Activated naive CD8-positive, alpha-beta T cell (primary cell): ENCODE data around the gene DEPP1.
A peak's percentile ranks its signal among the peaks of the same experiment; 100 is the strongest.

Experiments
- H3K27ac Mint-ChIP-seq: one replicate; pipeline ENCODE4 v1.8.0; 2021; ENCODE audit warnings: mixed read lengths
- H3K27me3 Mint-ChIP-seq: one replicate; pipeline ENCODE4 v1.8.0; 2021; ENCODE audit warnings: mixed read lengths
- H3K36me3 Mint-ChIP-seq: one replicate; pipeline ENCODE4 v1.8.0; 2021; ENCODE audit warnings: mixed read lengths
- H3K4me1 Mint-ChIP-seq: one replicate; pipeline ENCODE4 v1.8.0; 2021; ENCODE audit warnings: low read depth, mixed read lengths
- H3K4me3 Mint-ChIP-seq: one replicate; pipeline ENCODE4 v1.8.0; 2021; ENCODE audit warnings: mild to moderate bottlenecking, mixed read lengths
- H3K9me3 Mint-ChIP-seq: one replicate; pipeline ENCODE4 v1.8.0; 2021; ENCODE audit warnings: low read depth, mixed read lengths

DEPP1 gene

DNA sequence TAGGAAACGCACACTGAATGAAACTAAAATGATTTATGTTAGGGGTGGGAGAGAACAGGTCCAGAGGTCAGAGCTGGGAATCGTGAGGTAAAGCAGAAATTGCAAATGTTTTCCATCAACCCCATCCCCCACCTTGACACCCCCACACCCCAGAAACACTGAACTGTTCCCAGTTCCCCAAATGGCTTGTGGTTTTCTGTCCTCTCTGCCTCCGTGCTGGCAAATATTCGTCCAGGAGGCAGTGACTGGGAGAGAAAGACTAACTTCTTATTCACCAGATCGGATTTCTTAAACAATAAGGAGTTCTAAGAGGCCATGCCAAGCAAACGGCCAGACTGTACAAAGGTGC lies 19.7 kb downstream of the DEPP1 start:
- Mint-ChIP-seq H3K27me3 (no peaks in the 10 kb centered on the region), H3K4me1 (peaks cover 33% of the 10 kb centered on the region), H3K36me3 (peaks cover 6% of the 10 kb centered on the region), H3K9me3 (no peaks in the 10 kb centered on the region), H3K27ac (peak overlapping the region; percentile 50), H3K4me3 (peak overlapping the region; percentile 88)

DNA sequence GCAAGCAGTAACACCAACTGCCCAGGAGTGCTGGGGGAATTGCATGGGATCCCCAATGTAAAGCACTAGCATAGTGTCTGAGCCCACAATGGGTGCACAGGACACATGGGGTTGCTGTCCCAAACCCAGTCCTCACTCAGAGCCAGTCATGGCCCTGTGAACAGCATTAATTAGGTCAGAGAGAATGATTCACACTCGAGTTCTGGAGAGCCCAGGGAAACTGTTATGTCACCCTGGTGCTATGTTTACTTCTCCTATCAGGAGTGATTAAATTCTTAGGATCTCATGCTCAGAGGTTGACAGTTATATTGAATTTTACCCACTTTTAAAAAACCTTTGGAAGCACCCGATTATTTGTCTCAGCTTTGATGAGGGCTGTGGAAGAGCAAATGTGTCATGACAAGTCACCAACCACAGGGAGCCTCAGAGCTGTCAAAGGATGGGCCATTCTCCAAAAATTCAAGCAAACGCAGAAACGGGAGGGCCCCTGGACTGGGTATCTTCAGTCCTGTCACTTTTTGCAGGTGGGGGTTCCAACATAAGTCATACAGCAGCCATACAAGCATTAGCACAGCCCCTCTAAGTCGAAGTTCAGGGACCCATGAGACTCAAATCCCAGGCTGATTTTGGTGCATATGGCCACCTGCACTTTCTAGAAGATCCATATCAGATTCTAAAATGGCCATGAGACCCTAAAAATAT lies 20.3 kb downstream of the DEPP1 start:
- Mint-ChIP-seq H3K4me1 (peaks cover 33% of the 10 kb centered on the region), H3K9me3 (no peaks in the 10 kb centered on the region), H3K27ac (peak overlapping the region; percentile 12), H3K27me3 (no peaks in the 10 kb centered on the region), H3K36me3 (peaks cover 6% of the 10 kb centered on the region), H3K4me3 (peak overlapping the region; percentile 88)

DNA sequence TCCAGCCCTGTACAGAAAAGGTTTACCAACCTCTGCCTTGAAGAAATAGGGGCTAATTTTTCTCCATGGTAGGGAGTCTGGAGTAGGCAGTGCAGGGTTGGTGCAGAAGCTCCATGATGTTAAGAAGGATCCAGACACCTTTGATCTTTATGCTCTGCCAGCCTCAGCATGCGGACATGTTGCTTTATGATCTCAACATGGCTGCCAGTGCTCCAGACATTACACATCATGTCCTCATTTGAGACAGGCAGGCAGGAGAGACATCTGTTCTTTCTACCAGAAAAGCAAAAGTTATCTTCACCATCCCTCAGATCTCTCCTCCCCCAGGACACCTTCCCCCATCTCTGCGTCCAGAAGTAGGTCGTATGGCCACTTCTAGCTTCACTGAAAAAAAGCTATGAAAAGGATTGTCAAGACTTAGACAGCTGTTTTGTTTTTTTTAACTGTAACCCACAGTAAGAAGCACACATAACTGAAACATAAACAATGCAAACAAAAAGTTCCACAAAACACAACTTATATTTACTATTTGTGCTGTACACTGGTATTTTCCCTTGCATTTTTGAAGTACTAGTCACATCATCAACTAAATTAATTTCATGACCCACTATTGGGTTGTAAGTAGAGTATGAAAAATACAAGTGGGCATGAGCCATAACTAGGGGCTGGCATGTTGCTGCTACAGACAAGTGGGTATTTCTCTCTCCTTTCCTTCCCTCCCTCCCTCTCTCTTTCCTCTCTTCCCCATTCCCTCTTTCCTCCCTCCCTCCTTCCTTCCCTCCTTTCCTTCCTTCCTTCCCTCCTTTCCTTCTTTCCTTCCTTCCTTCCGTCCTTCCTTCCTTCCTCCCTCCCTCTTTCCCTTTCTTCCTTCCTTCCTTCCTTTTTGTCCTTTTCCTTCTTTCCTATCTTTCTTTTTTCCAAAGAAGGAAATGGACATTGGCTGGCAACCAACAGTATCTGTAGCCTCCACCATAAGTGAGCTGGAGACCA lies 21.6 kb downstream of the DEPP1 start:
- no peak overlapping the region for H3K27ac Mint-ChIP-seq
- H3K9me3 Mint-ChIP-seq, result no peaks in the 10 kb centered on the region
- H3K4me3 Mint-ChIP-seq, result no peak overlapping the region
- H3K27me3 Mint-ChIP-seq, result no peaks in the 10 kb centered on the region
- peaks cover 33% of the 10 kb centered on the region for H3K4me1 Mint-ChIP-seq
- peaks cover 6% of the 10 kb centered on the region for H3K36me3 Mint-ChIP-seq

DNA sequence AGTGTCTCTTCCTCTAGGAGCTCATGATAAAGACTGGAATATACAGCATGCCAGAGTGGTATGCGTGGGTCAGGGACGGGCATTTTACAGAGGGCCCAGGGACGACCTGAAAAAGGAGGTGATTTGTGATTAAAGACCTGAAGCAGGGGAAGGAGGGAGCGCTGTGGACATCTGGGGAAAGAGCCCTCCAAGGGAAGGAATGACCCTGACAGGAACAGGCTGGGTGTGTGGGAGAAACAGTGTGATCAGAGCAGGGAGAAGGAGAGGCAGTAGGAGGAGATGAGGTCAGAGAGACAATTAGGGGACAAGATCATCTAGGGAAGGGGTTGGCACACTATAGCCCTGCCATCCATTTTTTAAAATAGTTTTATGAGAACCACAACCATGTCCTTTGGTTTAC lies 22.4 kb downstream of the DEPP1 start:
- Mint-ChIP-seq H3K36me3 (peaks cover 7% of the 10 kb centered on the region), H3K4me1 (peaks cover 33% of the 10 kb centered on the region), H3K9me3 (no peaks in the 10 kb centered on the region), H3K27ac (peak overlapping the region; percentile 28), H3K4me3 (no peak overlapping the region), H3K27me3 (no peaks in the 10 kb centered on the region)

DNA sequence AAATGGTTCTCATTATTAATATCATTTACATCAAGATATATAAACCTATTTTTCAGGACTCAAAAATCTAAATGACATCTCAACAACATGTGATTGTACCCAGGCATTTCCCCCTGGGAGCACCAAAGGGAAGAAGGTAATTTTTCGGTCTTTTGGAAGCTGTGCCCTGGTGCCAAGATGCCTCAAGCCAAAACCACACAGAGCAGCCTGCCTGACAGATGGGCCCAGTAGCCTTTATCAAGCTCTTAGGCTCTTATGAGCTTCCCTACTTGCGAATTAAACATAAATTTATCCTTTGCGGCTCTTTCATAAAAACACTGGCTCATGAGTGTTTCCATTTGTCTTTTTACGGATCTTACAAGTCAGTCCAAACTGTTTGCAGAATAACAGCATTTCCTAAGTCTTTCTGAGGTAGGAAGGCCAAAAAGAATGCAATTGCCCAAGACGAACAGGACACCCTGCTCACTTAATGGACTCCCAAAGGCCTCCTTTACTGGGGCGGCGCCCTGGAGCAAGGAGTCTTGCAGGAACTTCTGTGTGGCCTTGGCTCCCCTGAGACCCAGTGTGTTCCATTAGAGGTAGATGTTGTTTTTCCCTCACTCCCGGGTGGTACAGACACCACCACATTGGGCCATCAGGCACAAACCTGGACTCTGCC lies 23.1 kb downstream of the DEPP1 start:
- Mint-ChIP-seq H3K27me3 (no peaks in the 10 kb centered on the region), H3K4me3 (no peak overlapping the region), H3K36me3 (peaks cover 8% of the 10 kb centered on the region), H3K4me1 (peaks cover 28% of the 10 kb centered on the region), H3K9me3 (no peaks in the 10 kb centered on the region), H3K27ac (no peak overlapping the region)

DNA sequence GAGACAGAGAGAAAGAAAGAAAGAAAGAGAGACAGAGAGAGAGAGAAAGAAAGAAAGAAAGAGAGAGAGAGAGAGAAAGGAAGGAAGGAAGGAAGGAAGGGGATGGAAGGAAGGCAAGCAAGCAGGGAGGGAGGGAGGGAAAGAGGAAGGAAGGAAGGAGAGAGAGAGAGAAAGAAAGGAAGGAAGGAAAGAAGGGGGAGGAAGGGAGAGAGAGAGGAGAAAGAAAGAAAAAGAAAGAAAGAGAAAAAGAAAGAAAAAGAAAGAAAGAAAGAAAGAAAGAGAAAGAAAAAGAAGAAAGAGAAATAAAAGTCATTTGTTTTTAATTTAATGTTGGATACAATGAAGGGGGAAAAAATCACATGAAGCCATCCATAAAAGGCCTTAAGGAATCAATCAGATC lies 23.6 kb downstream of the DEPP1 start:
- H3K36me3 Mint-ChIP-seq, result peaks cover 8% of the 10 kb centered on the region
- H3K9me3 Mint-ChIP-seq, result no peaks in the 10 kb centered on the region
- no peak overlapping the region for H3K27ac Mint-ChIP-seq
- H3K4me3 Mint-ChIP-seq, result no peak overlapping the region
- no peaks in the 10 kb centered on the region for H3K27me3 Mint-ChIP-seq
- H3K4me1 Mint-ChIP-seq, result peaks cover 25% of the 10 kb centered on the region

DNA sequence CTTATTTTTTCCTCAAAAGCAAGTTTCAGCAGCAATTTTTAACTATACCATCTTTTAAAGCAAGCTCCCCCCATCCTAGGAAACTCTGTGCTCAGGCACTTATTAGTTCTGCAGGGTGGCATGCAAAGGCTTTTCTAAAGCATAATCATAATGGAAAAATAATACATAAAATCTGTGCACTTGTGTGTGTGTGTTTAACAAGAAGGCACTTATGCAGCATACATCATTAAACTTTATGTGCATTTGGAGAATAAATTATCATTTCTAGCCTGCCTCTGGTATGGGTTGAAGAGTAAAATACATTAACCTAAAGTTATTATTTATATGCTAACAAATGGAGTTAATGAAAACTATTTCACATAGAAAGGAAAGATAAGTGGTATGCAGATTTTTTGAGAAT lies 24.6 kb downstream of the DEPP1 start:
- Mint-ChIP-seq H3K36me3 (peaks cover 8% of the 10 kb centered on the region), H3K27me3 (no peaks in the 10 kb centered on the region), H3K27ac (no peak overlapping the region), H3K4me3 (no peak overlapping the region), H3K9me3 (no peaks in the 10 kb centered on the region), H3K4me1 (peaks cover 24% of the 10 kb centered on the region)

DNA sequence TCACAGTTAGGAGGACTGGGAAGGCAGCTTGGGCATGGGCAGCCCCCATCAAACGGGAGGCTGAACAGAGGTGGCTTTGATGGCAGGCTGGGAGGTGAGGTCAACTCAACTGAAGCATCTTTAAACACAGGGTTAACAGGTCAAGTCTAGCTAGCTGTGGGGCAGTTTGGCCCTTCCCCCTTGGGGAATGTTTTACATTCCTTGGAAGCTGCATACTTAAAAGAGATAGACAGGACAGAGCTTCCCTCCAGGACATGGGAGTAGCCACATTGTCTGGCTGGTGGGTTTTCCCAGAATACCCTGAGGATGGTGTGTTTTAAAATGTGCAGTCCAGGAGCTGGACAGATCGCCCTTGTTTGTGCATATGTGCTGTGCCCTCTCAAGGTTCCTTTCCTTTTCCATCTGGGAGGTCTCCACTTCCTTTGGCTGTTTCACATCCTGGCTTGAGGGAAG lies 25.8 kb downstream of the DEPP1 start:
- Mint-ChIP-seq H3K4me3 (no peak overlapping the region), H3K36me3 (peaks cover 8% of the 10 kb centered on the region), H3K9me3 (no peaks in the 10 kb centered on the region), H3K27me3 (no peaks in the 10 kb centered on the region), H3K27ac (no peak overlapping the region), H3K4me1 (peaks cover 12% of the 10 kb centered on the region)

DNA sequence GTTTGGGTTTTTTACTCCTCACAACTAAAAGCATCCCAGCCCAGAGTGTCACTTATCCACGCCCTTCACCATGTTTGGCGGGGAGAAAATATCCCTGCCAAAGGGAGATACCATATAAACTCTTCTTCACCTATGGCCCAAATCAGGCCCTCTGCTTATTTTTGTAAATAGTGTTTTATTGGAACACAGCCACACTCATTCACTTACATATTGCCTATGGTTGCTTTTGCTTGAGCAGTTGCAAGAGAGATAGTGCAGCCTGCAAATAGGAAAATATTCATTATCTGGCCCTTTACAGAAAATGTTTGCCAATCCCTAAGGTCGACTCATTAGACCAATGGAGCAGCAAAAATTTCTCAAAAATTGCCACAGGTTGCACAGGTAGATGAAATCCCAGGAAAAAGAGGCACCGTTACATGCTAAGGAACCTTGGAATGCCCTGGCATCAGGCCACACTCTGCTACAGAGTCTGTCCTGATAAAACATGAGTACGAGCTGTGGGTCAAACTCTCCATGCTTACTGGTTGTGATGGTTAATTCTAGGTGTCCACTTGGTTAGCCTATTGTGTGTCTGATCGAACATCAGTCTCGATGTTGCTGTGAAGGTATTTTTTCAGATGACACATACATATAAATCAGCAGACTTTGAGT lies 26.9 kb downstream of the DEPP1 start:
- no peak overlapping the region for H3K4me3 Mint-ChIP-seq

DNA sequence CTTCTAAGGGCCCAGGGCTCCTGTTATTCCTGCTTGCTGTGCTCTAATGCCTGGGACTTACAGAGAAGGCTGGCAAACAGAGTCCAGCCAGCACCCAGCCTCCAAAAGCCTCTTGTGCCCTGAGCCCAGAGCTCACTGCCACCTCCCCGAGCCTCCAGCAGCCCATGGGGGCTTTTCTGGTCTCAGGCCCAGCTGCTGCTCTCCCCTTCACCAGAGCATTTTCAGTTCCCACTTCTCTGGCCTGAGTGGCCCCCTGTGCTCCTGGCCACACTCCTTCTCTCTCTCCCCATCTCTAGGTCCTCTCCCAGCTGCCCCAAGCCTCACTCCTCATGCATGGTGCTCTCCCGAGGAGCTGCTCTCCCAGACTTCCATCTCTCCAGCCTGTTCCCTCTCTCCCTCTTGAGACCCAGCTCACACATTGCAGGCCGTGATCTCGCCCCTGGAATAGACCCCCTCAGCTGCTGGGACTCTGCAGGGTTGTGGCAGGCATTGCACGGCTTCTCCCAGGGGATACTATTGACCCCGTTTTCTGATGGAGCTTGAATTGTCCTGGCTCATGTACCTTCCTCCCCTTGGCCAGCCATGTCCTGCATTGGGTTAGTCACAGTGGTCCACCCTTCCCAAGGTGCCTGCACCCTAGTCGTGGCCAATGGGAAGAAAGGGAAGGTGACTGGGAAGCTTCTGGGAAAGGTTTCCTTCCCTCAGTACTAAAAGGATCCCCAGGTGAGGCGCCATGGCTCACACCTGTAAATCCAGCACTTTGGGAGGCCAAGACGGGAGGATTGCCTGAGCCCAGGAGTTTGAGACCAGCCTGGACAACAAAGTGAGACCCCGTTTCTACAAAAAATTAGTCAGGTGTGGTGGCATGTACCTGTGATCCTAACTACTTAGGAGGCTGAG lies 28.0 kb downstream of the DEPP1 start:
- H3K4me1 Mint-ChIP-seq, result peaks cover 3% of the 10 kb centered on the region
- H3K27ac Mint-ChIP-seq, result no peak overlapping the region
- no peaks in the 10 kb centered on the region for H3K9me3 Mint-ChIP-seq
- H3K4me3 Mint-ChIP-seq, result no peak overlapping the region
- no peaks in the 10 kb centered on the region for H3K27me3 Mint-ChIP-seq
- H3K36me3 Mint-ChIP-seq, result peaks cover 2% of the 10 kb centered on the region

More for the DNA sequence above, 26.9 kb downstream of the DEPP1 start:
- Mint-ChIP-seq H3K27me3 (no peaks in the 10 kb centered on the region), H3K36me3 (peaks cover 6% of the 10 kb centered on the region), H3K27ac (no peak overlapping the region), H3K4me1 (peaks cover 8% of the 10 kb centered on the region), H3K9me3 (no peaks in the 10 kb centered on the region)

DNA sequence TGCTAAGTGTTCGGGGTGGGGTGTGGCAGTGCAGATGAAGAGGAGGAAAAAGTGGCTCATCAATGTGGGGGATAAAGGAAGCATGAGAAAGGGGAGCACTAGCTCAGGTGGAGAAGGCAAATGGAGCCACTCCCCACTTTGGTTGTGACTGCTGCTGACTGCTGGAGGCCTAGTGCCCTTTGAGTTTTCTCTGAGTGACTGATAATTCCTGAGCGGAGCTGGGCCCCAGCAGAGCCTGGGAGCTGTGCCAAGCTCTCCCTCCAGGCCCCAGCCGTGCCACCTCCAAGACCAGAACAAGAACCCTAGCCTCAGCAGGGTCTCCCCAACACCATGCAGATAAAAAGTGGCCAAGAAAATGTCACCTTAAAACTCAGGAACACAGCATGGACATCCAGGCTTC lies 28.7 kb downstream of the DEPP1 start:
- peaks cover 4% of the 10 kb centered on the region for H3K9me3 Mint-ChIP-seq
- no peaks in the 10 kb centered on the region for H3K27me3 Mint-ChIP-seq
- no peak overlapping the region for H3K27ac Mint-ChIP-seq
- peaks cover 2% of the 10 kb centered on the region for H3K36me3 Mint-ChIP-seq
- no peak overlapping the region for H3K4me3 Mint-ChIP-seq
- peaks cover 2% of the 10 kb centered on the region for H3K4me1 Mint-ChIP-seq

DNA sequence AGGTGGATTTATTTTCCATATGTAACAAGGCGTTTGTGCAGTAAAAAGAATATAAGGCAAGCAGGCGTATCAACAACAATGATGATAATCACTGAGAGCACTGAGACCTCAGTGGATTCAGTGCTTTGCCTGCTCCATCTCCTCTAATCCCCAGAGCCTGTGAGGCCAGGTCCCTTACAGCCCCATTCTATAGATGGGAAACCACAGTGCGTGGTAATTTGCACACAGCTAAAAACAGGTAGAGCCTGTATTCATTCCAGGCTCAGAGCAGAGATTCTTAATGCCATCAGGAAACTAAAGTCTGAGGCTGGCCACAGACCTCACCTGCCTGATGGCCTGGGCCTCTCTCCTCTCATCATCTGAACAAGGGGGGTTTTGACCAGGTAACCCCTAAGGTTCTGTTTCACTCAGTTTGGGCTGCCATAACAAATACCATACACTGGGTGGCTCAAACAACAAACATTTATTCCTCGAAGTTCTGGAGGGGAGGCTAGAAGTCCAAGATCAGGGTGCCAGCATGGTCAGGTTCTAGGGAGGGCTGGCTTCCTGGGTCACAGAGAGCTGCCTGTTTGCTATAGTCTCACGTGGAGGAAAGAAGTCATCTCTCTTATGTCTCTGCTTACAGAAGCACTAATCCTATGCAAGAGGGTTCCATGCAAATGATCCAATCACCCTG lies 29.3 kb downstream of the DEPP1 start:
- no peaks in the 10 kb centered on the region for H3K27me3 Mint-ChIP-seq
- peaks cover 9% of the 10 kb centered on the region for H3K9me3 Mint-ChIP-seq
- H3K4me3 Mint-ChIP-seq, result no peak overlapping the region
- H3K36me3 Mint-ChIP-seq, result peaks cover 2% of the 10 kb centered on the region
- no peak overlapping the region for H3K27ac Mint-ChIP-seq
- H3K4me1 Mint-ChIP-seq, result no peaks in the 10 kb centered on the region

DNA sequence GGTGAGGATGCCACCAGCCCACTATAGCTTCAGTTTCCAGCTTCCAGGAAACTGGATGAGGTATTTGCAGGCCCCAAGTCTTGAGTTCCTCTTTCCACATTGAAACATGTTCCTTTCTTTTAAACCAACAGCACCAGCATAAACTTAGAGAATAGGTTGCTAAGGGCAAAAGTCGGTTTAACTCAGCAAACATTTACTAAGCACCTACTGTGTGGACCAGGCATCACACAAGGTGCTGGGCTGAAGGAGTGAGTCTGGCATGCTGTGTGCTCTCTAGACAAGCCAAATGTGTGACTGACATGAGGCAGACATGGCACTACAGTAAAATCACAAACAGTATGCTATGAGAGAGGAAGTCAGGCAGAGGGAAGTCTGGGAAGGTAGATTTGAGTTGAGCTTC lies 30.0 kb downstream of the DEPP1 start:
- H3K4me1 Mint-ChIP-seq, result no peaks in the 10 kb centered on the region
- no peak overlapping the region for H3K27ac Mint-ChIP-seq

More for the DNA sequence above, 30.0 kb downstream of the DEPP1 start:
- Mint-ChIP-seq H3K36me3 (peaks cover 2% of the 10 kb centered on the region), H3K4me3 (no peak overlapping the region), H3K9me3 (peaks cover 12% of the 10 kb centered on the region), H3K27me3 (no peaks in the 10 kb centered on the region)
